Parathyroid adenoma (tissue), 2 donors: Measurements from ENCODE around the gene LIFR.

ENCODE experiments used
- H2AFZ ChIP-seq: fragments of 300-600 bp; sonication (generic); one replicate; pipeline ENCODE4 v1.7.0; 2017; ENCODE audit warnings: antibody characterized with exemption, mild to moderate bottlenecking
- H3K27ac ChIP-seq: fragments of 300-600 bp; sonication (generic); one replicate; pipeline ENCODE4 v1.7.0; 2017
- H3K27me3 ChIP-seq: fragments of 300-600 bp; sonication (generic); one replicate; pipeline ENCODE4 v1.7.0; 2017; ENCODE audit warnings: low read length; ENCODE audit not compliant: control insufficient read depth, insufficient read depth
- H3K36me3 ChIP-seq: fragments of 300-600 bp; sonication (generic); one replicate; pipeline ENCODE4 v1.7.0; 2017; ENCODE audit warnings: low read length; ENCODE audit not compliant: control insufficient read depth, insufficient read depth
- H3K4me1 ChIP-seq: fragments of 300-600 bp; sonication (generic); one replicate; pipeline ENCODE4 v1.7.0; 2017; ENCODE audit warnings: control low read depth
- H3K4me2 ChIP-seq: fragments of 300-600 bp; sonication (generic); one replicate; pipeline ENCODE4 v1.7.0; 2017; ENCODE audit warnings: low read length
- H3K4me3 ChIP-seq: fragments of 300-600 bp; sonication (generic); one replicate; pipeline ENCODE4 v1.7.0; 2017; ENCODE audit warnings: low read depth, low read length
- H3K79me2 ChIP-seq: fragments of 300-600 bp; sonication (generic); one replicate; pipeline ENCODE4 v1.7.0; 2017; ENCODE audit warnings: control low read depth
- H3K9ac ChIP-seq: fragments of 300-600 bp; sonication (generic); one replicate; pipeline ENCODE4 v1.7.0; 2017; ENCODE audit warnings: mild to moderate bottlenecking
- H3K9me3 ChIP-seq: fragments of 300-600 bp; sonication (generic); one replicate; pipeline ENCODE4 v1.7.0; 2017; ENCODE audit warnings: low read length; ENCODE audit not compliant: control insufficient read depth
- CTCF ChIP-seq: fragments of 300-600 bp; sonication (generic); IDR thresholded peaks from one replicate; pipeline ENCODE4 v1.7.0; 2017; ENCODE audit warnings: antibody characterized with exemption, mild to moderate bottlenecking
- donor health status: primary hyperparathyroidism.

Gene LIFR

GRCh38 chr5:38451074-38451725 lies 105.2 kb downstream of the LIFR start:
- Histone ChIP-seq H2AFZ (no peak overlapping the region), H3K36me3 (no peaks in the 10 kb centered on the region), H3K4me1 (no peaks in the 10 kb centered on the region), H3K27me3 (no peaks in the 10 kb centered on the region), H3K79me2 (no peaks in the 10 kb centered on the region), H3K4me2 (no peak overlapping the region), H3K27ac (no peak overlapping the region), H3K9me3 (no peaks in the 10 kb centered on the region), H3K9ac (no peak overlapping the region), H3K4me3 (no peak overlapping the region)
- no peak for TF ChIP-seq CTCF

- Histone ChIP-seq H3K36me3 (no peaks in the 10 kb centered on the region), H3K9me3 (no peaks in the 10 kb centered on the region), H3K9ac (no peak overlapping the region), H3K27me3 (no peaks in the 10 kb centered on the region), H3K4me3 (no peak overlapping the region), H2AFZ (no peak overlapping the region), H3K27ac (no peak overlapping the region), H3K4me1 (no peaks in the 10 kb centered on the region), H3K4me2 (no peak overlapping the region), H3K79me2 (no peaks in the 10 kb centered on the region)
- no peak for TF ChIP-seq CTCF
These were observed 105.8 kb downstream of the LIFR start for GRCh38 chr5:38450627-38451026.

GRCh38 chr5:38448568-38449350 lies 107.7 kb downstream of the LIFR start:
- Histone ChIP-seq H3K4me2 (no peak overlapping the region), H3K4me3 (no peak overlapping the region), H3K4me1 (no peaks in the 10 kb centered on the region), H2AFZ (no peak overlapping the region), H3K79me2 (no peaks in the 10 kb centered on the region), H3K9ac (no peak overlapping the region), H3K27ac (no peak overlapping the region), H3K36me3 (no peaks in the 10 kb centered on the region), H3K27me3 (no peaks in the 10 kb centered on the region), H3K9me3 (no peaks in the 10 kb centered on the region)
- no peak for TF ChIP-seq CTCF

GRCh38 chr5:38447786-38448185 lies 108.7 kb downstream of the LIFR start:
- Histone ChIP-seq H3K27ac (no peak overlapping the region), H3K4me1 (no peaks in the 10 kb centered on the region), H3K9me3 (no peaks in the 10 kb centered on the region), H3K36me3 (no peaks in the 10 kb centered on the region), H3K4me2 (no peak overlapping the region), H3K9ac (no peak overlapping the region), H3K4me3 (no peak overlapping the region), H3K27me3 (no peaks in the 10 kb centered on the region), H2AFZ (no peak overlapping the region), H3K79me2 (no peaks in the 10 kb centered on the region)
- no peak for TF ChIP-seq CTCF
